Measurements from ENCODE around the gene CUZD1. TPM values are rescaled to one million over a fixed set of nuclear protein-coding genes. Genes with fewer than 3 reads are reported as not detected.

Gene CUZD1
- total RNA-seq, 1 experiment from 2014 or later = 2.1 TPM

GRCh38 chr10:122856902-122857301 lies 11.2 kb upstream of the CUZD1 start:
- H3K27me3 ChIP-seq (replicated peaks; ENCODE audit: insufficient read depth, low read depth, low read length, poor library complexity) = no peaks in the 10 kb centered on the region
- H3K36me3 ChIP-seq (ENCODE audit: insufficient read depth, low read length, poor library complexity, severe bottlenecking) = no peaks in the 10 kb centered on the region
- POLR2A ChIA-PET (ENCODE audit: low non-redundant PET) = no interaction called here
- no peaks in the 10 kb centered on the region for H3K4me1 ChIP-seq (ENCODE audit: insufficient read depth, low read length, poor library complexity, severe bottlenecking)
- no peak for TF ChIP-seq CTCF (conservative IDR thresholded peaks at IDR 0.05; ENCODE audit: low read depth, low read length)
- no peak for TF ChIP-seq EZH2 (IDR thresholded peaks at IDR 0.05; ENCODE audit: borderline replicate concordance, low read depth, low read length, poor library complexity, severe bottlenecking)
- no peak overlapping the region for H3K27ac ChIP-seq (ENCODE audit: low read depth, low read length, poor library complexity, severe bottlenecking)
- intact Hi-C loops (cut with micrococcal nuclease; ENCODE audit: unreplicated experiment) = no loop called here
- no peak overlapping the region for H3K4me3 ChIP-seq (ENCODE audit: low read depth, low read length, poor library complexity, severe bottlenecking)
- CTCF ChIA-PET = no interaction called here
- DNase-seq (ENCODE audit: low spot score) = no peak
- no TSS peak for BruUV-seq (replicated peaks)
- H3K9me3 ChIP-seq (ENCODE audit: low read depth, low read length, poor library complexity, severe bottlenecking) = no peaks in the 10 kb centered on the region

DNA sequence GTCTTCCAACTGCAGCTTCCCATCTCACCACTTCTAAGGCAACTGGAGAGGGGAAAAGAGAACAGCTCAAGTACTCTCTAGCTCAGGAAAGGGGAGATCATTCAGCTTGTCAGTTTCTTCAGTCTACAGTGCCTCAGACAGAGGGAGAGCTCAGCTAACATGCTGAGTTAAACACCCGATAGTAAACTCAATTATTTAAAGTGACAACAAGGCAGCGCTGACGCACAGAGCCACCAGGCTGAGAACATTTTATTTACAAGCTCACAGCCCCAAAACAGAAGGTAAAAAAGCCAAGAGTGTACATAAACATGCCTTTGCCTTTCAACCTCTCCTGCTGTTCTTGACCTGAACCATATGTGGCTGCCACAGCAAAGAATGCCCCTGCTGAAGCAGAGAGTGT lies 10.1 kb upstream of the CUZD1 start:
- no peak for TF ChIP-seq CTCF (conservative IDR thresholded peaks at IDR 0.05; ENCODE audit: low read depth, low read length)
- TF ChIP-seq EZH2 (IDR thresholded peaks at IDR 0.05; ENCODE audit: borderline replicate concordance, low read depth, low read length, poor library complexity, severe bottlenecking) = no peak
- Histone ChIP-seq H3K27ac (ENCODE audit: low read depth, low read length, poor library complexity, severe bottlenecking) (no peak overlapping the region), H3K4me1 (ENCODE audit: insufficient read depth, low read length, poor library complexity, severe bottlenecking) (no peaks in the 10 kb centered on the region), H3K36me3 (ENCODE audit: insufficient read depth, low read length, poor library complexity, severe bottlenecking) (no peaks in the 10 kb centered on the region), H3K27me3 (replicated peaks; ENCODE audit: insufficient read depth, low read depth, low read length, poor library complexity) (no peaks in the 10 kb centered on the region), H3K9me3 (ENCODE audit: low read depth, low read length, poor library complexity, severe bottlenecking) (no peaks in the 10 kb centered on the region), H3K4me3 (ENCODE audit: low read depth, low read length, poor library complexity, severe bottlenecking) (no peak overlapping the region)
- BruUV-seq (replicated peaks) = no TSS peak
- intact Hi-C loops (cut with micrococcal nuclease; ENCODE audit: unreplicated experiment) = no loop called here
- ChIA-PET CTCF (no interaction called here), POLR2A (ENCODE audit: low non-redundant PET) (no interaction called here)
- DNase-seq (ENCODE audit: low spot score) = no peak

- BruUV-seq (replicated peaks) = no TSS peak
- intact Hi-C loops (cut with micrococcal nuclease; ENCODE audit: unreplicated experiment) = no loop called here
- H3K4me1 ChIP-seq (ENCODE audit: insufficient read depth, low read length, poor library complexity, severe bottlenecking) = no peaks in the 10 kb centered on the region
These were observed 9.0 kb upstream of the CUZD1 start for GRCh38 chr10:122854648-122855047.

More at GRCh38 chr10:122854648-122855047, 9.0 kb upstream of the CUZD1 start:
- Histone ChIP-seq H3K9me3 (ENCODE audit: low read depth, low read length, poor library complexity, severe bottlenecking) (no peaks in the 10 kb centered on the region), H3K27ac (ENCODE audit: low read depth, low read length, poor library complexity, severe bottlenecking) (no peak overlapping the region), H3K4me3 (ENCODE audit: low read depth, low read length, poor library complexity, severe bottlenecking) (no peak overlapping the region), H3K36me3 (ENCODE audit: insufficient read depth, low read length, poor library complexity, severe bottlenecking) (no peaks in the 10 kb centered on the region), H3K27me3 (replicated peaks; ENCODE audit: insufficient read depth, low read depth, low read length, poor library complexity) (no peaks in the 10 kb centered on the region)
- ChIA-PET POLR2A (ENCODE audit: low non-redundant PET) (no interaction called here), CTCF (no interaction called here)
- no peak for TF ChIP-seq EZH2 (IDR thresholded peaks at IDR 0.05; ENCODE audit: borderline replicate concordance, low read depth, low read length, poor library complexity, severe bottlenecking)
- no peak for TF ChIP-seq CTCF (conservative IDR thresholded peaks at IDR 0.05; ENCODE audit: low read depth, low read length)
- no peak for DNase-seq (ENCODE audit: low spot score)
